K562 (cell line): ENCODE results near the gene FOSL1. TPM values are rescaled to one million over a fixed set of nuclear protein-coding genes. Genes with fewer than 3 reads are reported as not detected.

Source experiments
- DNMT1 ChIP-seq: fragments of 450-650 bp; IDR thresholded peaks from 2 replicates; pipeline ENCODE4 v1.6.1; 2016; ENCODE audit warnings: antibody characterized with exemption, mild to moderate bottlenecking
- FOXA3 ChIP-seq, 2 experiments: fragments of 450-650 bp in 1 of 2; sonication (generic) in 1 of 2; formaldehyde crosslinking; IDR thresholded peaks in 1 of 2; conservative IDR thresholded peaks in 1 of 2; 2 replicates each; pipeline versions ENCODE4 v1.4.0 to v1.8.0; 2020 to 2022; ENCODE audit warnings: mild to moderate bottlenecking in 2 of 2, missing genetic modification reagents in 1 of 2
- HES1 ChIP-seq: fragments of 450-650 bp; IDR thresholded peaks from 2 replicates; pipeline ENCODE4 v1.6.1; 2016; ENCODE audit warnings: low read depth, mild to moderate bottlenecking, moderate library complexity
- HEY1 ChIP-seq: fragments of 250-450 bp; sonication (Bioruptor Pico); IDR thresholded peaks from 2 replicates; pipeline ENCODE4 v1.5.0; 2020; ENCODE audit warnings: mild to moderate bottlenecking, moderate library complexity, borderline replicate concordance
- MED1 ChIP-seq: sonication (generic); formaldehyde crosslinking; IDR thresholded peaks from 2 replicates; pipeline ENCODE4 v1.8.1; 2023; ENCODE audit warnings: missing genetic modification reagents, borderline replicate concordance
- NELFE ChIP-seq: IDR thresholded peaks from 2 replicates; pipeline ENCODE4 v1.6.1; 2011; ENCODE audit warnings: mild to moderate bottlenecking; ENCODE audit not compliant: insufficient read depth, insufficient read length
- NFE2 ChIP-seq: IDR thresholded peaks from 2 replicates; pipeline ENCODE4 v1.6.1; 2014; ENCODE audit warnings: antibody characterized with exemption, low read depth
- POLR2B ChIP-seq: fragments of 450-650 bp; IDR thresholded peaks from 2 replicates; pipeline ENCODE4 v1.6.1; 2018; ENCODE audit warnings: low read depth; ENCODE audit not compliant: partially characterized antibody
- PPARD ChIP-seq: fragments of 250-450 bp; sonication (Bioruptor Pico); IDR thresholded peaks from 2 replicates; pipeline ENCODE4 v1.8.0; 2022; ENCODE audit warnings: inconsistent platforms, mild to moderate bottlenecking, moderate library complexity
- XRCC5 ChIP-seq: fragments of 200-400 bp; formaldehyde crosslinking; IDR thresholded peaks from 2 replicates; pipeline ENCODE4 v1.6.1; 2017; ENCODE audit warnings: low read depth, mild to moderate bottlenecking, low read length
- ZC3H8 ChIP-seq: fragments of 450-650 bp; IDR thresholded peaks from 2 replicates; pipeline ENCODE4 v1.6.1; 2017
- ZNF407 ChIP-seq: fragments of 450-650 bp; IDR thresholded peaks from 2 replicates; pipeline ENCODE4 v1.6.1; 2016; ENCODE audit warnings: low read depth
- ZNF699 ChIP-seq: fragments of 250-450 bp; sonication (Bioruptor Pico); IDR thresholded peaks from 2 replicates; pipeline ENCODE4 v1.8.0; 2021; ENCODE audit warnings: mild to moderate bottlenecking, moderate library complexity; ENCODE audit not compliant: insufficient replicate concordance
- ZNF766 ChIP-seq: fragments of 200-800 bp; sonication (Bioruptor generic); conservative IDR thresholded peaks from 2 replicates; pipeline ENCODE4 v1.6.1; 2016; ENCODE audit warnings: missing genetic modification characterization, missing compliant biosample characterization
- polyA plus RNA-seq, 8 experiments: library from polyadenylated mRNA; depleted of rRNA in 4 of 8; stranded (reverse) in 5 of 8; unstranded in 3 of 8; fragments of >200 nt; fragmentation: Nextera tagmentation in 2 of 8; fragmentation: Illumina TruSeq in 1 of 8; extraction: Ambion mirVana in 2 of 8; extraction: Trizol in 1 of 8; gene quantifications; 2 replicates each; pipeline versions ENCODE4 v1.2.1 to v1.2.3, GENCODE V29; 2011 to 2014; ENCODE audit warnings: inconsistent platforms in 1 of 8, missing spikeins in 1 of 8
- total RNA-seq, 7 experiments: library from RNA; depleted of rRNA in 6 of 7; stranded (reverse); fragments of >200 nt in 6 of 7; fragmentation: Illumina TruSeq in 2 of 7; extraction: Trizol in 2 of 7; gene quantifications; 2 replicates each; pipeline versions ENCODE4 v1.2.1 to v1.2.3, GENCODE V29; 2011 to 2021; ENCODE audit warnings: low replicate concordance in 1 of 7

FOSL1 gene
- total and polyA plus RNA-seq, 9 of the 15 experiments (the other 6 are each of a cell fraction or from before 2014, with no cell fraction given), result 3.5 to 39.6 (median 10.0) TPM

GRCh38 chr11:65857853-65858680 is 42.1 kb downstream of the FOSL1 start, which contains the start of gene CFL1 (continued):
- TF ChIP-seq ZNF407 (no peak), HES1 (no peak), MED1 (CRISPR knock-in tag) (no peak; the same call in 1 of the 2 replicates), NFE2 (no peak; the same call in 1 of the 2 replicates), HEY1 (CRISPR knock-in tag) (no peak), NELFE (peak; percentile 43), ZC3H8 (no peak), DNMT1 (no peak), XRCC5 (no peak), POLR2B (peak; percentile 96), FOXA3 (CRISPR knock-in tag; conservative IDR thresholded peaks at IDR 0.05 in 1 of 2, IDR thresholded peaks at IDR 0.05 in 1 of 2) (no peak), PPARD (CRISPR knock-in tag) (no peak), ZNF766 (CRISPR knock-in tag) (peak; percentile 91), ZNF699 (CRISPR knock-in tag) (no peak)
- TF ChIP-seq, all 486 proteins: peak for 140
